ENCODE measurements around the gene MEGF6.

Gene MEGF6

DNA sequence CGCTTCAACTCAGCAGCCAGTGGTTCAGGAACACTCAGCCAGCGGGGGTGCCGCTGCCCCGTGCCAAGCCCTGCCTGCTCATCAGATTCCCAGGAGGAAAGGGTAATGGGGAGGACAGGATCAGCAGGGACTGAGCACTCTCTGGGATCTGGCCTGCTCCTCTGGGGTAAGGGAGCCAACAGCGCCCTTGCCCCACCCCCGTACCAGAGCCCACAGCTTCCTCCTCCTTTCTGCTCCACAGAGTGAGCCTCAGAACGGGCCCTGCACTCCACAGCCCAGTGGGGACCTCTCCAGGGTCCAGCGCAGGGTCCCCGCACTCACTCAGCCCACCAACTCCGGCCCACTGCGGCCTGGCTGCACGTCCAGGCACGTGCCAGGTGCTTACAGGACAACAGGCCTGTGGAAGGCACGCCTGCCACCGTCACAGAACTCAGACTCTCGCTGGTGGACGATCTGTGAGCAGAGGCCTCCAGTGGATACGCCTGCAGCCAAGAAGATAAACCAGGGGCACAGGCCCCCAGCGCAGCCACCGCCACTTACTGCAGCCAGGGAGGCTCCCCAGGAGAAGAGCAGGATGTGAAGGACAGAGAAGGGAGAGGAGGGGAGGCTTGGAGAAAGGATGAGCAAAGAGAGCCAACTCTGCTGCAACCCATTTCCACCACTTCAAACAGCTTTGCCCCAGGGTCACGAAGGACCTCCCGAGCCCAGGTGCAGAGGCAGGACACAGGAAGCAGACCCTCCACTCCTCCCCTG is 2.1 kb downstream of the MEGF6 start:
- DNase-seq (ENCODE audit: low spot score): no peak
- TF ChIP-seq CTCF (IDR thresholded peaks at IDR 0.05; ENCODE audit: borderline replicate concordance, control extremely low read depth, extremely low read depth, insufficient read depth, missing control alignments): no peak
- in situ Hi-C loops (cut with MboI; ENCODE audit: low sequenced_read_pairs, unreplicated experiment): no loop called here

DNA sequence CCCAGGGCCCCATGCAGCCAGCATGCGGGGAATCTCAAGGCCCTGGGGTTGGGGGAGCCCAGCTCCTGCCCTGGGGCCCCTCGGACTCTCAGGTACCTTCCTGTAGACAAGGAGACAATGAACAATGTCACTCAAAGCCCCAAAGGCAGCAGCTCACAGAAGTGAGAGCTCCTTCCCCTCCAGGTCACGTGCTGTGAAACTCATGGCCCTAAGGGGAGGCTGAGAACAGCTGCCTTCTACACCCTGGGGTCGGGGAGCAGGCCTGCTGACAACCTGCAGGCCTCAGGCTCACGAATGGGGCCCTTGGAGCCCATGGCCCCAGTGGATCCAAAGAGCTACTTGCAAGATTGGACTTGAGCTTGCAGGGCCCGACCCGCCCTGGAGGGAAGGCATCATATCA is 3.2 kb downstream of the MEGF6 start:
- no peak for DNase-seq (ENCODE audit: low spot score)
- TF ChIP-seq CTCF (IDR thresholded peaks at IDR 0.05; ENCODE audit: borderline replicate concordance, control extremely low read depth, extremely low read depth, insufficient read depth, missing control alignments): no peak
- in situ Hi-C loops (cut with MboI; ENCODE audit: low sequenced_read_pairs, unreplicated experiment): no loop called here

GRCh38 chr1:3607703-3608065 is 3.6 kb downstream of the MEGF6 start:
- DNase-seq (ENCODE audit: low spot score): no peak
- no peak for TF ChIP-seq CTCF (IDR thresholded peaks at IDR 0.05; ENCODE audit: borderline replicate concordance, control extremely low read depth, extremely low read depth, insufficient read depth, missing control alignments)
- in situ Hi-C loops (cut with MboI; ENCODE audit: low sequenced_read_pairs, unreplicated experiment): no loop called here

DNA sequence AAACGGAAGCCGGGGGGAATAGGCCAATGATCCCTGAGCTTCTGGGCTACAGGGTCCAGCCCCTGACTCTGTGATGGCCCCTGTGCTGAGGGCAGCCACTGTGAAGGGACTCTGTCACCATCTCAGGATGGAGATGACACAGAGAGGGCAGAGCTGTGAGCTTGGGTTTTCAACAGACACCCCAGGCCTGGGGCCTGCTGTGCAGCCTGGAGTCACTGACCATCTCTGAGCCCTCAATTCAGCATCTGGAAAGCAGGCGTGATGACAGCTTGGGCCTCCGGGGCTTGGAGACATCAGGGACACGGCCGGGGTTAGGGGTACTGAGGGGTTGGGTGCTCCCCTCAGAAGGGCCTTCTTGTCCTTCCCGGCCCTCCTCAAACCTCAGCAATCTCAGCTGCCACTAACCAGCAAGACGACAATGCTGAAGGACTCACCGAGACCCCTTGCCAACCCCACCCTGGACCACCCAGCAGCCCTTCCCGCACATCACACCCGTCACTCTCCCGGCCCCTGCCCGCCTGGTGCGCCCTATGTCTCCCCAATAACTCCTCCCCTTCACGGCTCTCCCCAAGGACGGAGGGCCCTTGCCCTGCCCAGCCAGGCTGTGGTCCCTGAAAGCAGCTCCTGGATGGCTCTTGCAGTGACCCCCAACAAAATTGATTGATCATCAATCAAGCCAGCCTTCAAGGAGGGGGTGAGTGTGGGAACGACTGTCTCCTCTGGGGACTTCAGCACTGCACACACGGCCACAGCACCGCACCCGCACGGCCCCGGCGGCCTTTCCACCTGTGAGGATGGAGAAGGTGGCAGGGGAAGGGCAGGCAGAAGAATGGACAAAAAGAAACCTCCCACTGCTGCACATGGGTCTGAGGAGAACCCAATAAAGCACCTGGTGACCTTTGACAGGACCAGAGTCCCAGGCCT is 4.3 kb downstream of the MEGF6 start:
- in situ Hi-C loops (cut with MboI; ENCODE audit: low sequenced_read_pairs, unreplicated experiment): no loop called here
- TF ChIP-seq CTCF (IDR thresholded peaks at IDR 0.05; ENCODE audit: borderline replicate concordance, control extremely low read depth, extremely low read depth, insufficient read depth, missing control alignments): no peak
- no peak for DNase-seq (ENCODE audit: low spot score)

DNA sequence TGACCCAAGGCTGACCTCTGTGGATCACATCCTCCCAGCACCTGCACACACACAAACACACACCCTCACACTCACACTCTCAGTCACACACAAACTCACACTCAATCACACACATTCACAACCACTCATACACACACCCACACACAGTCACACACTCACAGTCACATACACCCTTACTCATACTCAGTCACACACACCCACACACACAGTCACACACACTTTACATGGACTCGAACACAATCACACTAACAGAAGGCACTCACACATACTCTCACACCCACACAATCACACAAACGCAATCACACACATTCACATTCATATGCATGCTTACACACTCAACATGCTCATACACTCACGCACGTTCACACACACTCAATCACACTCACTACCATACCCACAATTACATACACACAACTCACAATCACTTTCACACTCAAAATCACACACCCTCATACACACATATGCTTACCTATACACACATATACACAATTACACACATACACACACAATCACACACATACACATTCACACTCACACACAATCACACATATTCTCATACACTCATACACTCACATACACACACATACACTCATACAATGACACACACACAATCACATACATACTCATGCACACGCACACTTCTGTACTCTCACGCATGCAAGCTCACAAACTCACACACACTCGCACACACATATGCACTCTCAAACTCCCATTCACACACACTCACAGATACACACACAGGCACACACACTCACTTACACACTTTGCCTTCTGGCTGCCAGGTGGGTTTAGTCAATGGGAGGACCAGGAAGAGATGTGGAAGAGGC is 6.1 kb downstream of the MEGF6 start:
- DNase-seq (ENCODE audit: low spot score): no peak
- in situ Hi-C loops (cut with MboI; ENCODE audit: low sequenced_read_pairs, unreplicated experiment): no loop called here
- TF ChIP-seq CTCF (IDR thresholded peaks at IDR 0.05; ENCODE audit: borderline replicate concordance, control extremely low read depth, extremely low read depth, insufficient read depth, missing control alignments): no peak

DNA sequence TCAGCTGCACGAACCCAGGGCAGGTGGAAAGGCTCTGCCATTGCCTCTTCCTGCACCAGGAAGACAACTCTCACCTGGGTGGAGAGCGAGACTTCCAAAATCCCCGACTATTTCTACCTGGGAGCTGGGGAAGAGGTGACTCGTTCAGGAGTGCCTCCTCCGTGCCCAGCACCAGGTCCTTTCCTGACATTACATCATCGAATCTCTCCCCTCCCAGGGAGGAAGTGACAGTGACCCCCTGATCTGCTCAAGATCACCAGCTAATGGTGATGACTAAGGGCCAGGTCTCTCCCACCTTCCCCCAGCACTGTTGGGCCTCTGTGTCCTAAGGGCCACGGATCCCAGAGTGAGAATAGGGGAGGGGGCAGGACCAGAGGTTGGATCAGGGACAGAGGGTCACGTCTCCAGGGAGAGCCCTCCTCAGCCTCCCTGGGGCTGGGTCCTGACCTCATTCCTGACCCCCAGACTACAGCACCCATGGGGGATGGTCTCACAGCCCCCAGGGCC is 6.8 kb downstream of the MEGF6 start:
- in situ Hi-C loops (cut with MboI; ENCODE audit: low sequenced_read_pairs, unreplicated experiment): no loop called here
- no peak for TF ChIP-seq CTCF (IDR thresholded peaks at IDR 0.05; ENCODE audit: borderline replicate concordance, control extremely low read depth, extremely low read depth, insufficient read depth, missing control alignments)
- DNase-seq (ENCODE audit: low spot score): no peak
